DOHH2 (cell line): ENCODE results near the gene GABRG3.

Source experiments
- H3F3A ChIP-seq: fragments of 200-600 bp; sonication (generic), shearing (Covaris generic); 2 replicates; pipeline ENCODE4 v1.6.0; 2016; ENCODE audit warnings: antibody characterized with exemption, mild to moderate bottlenecking; ENCODE audit not compliant: control insufficient read depth, insufficient read depth
- H3K27ac ChIP-seq: fragments of 200-600 bp; sonication (generic); 2 replicates; pipeline ENCODE4 v1.5.1; 2014; ENCODE audit warnings: low read depth, mild to moderate bottlenecking, low read length, moderate library complexity
- H3K27me3 ChIP-seq: fragments of 200-600 bp; sonication (generic); 2 replicates; pipeline ENCODE4 v1.6.1; 2014; ENCODE audit warnings: mild to moderate bottlenecking, low read length, mixed read lengths; ENCODE audit not compliant: control insufficient read depth
- H3K36me3 ChIP-seq: fragments of 200-600 bp; sonication (generic); 2 replicates; pipeline ENCODE4 v1.6.1; 2014; ENCODE audit warnings: mild to moderate bottlenecking, low read length, moderate library complexity, mixed read lengths; ENCODE audit not compliant: control insufficient read depth
- H3K4me1 ChIP-seq: fragments of 200-600 bp; sonication (generic); 2 replicates; pipeline ENCODE4 v1.6.1; 2014; ENCODE audit warnings: mild to moderate bottlenecking, low read length, mixed read lengths; ENCODE audit not compliant: control insufficient read depth
- H3K4me2 ChIP-seq: fragments of 200-600 bp; sonication (generic); 2 replicates; pipeline ENCODE4 v1.6.0; 2014; ENCODE audit warnings: mild to moderate bottlenecking, low read length, moderate library complexity
- H3K4me3 ChIP-seq: fragments of 200-600 bp; sonication (generic); 2 replicates; pipeline ENCODE4 v1.5.1; 2014; ENCODE audit warnings: mild to moderate bottlenecking, low read length, mixed read lengths
- H3K79me2 ChIP-seq: fragments of 200-600 bp; sonication (generic); 2 replicates; pipeline ENCODE4 v1.6.1; 2014; ENCODE audit warnings: mild to moderate bottlenecking, low read length, mixed read lengths; ENCODE audit not compliant: control insufficient read depth
- H3K9me2 ChIP-seq: fragments of 200-600 bp; sonication (generic); replicated peaks from 2 replicates; pipeline ENCODE4 v1.6.1; 2014; ENCODE audit warnings: mild to moderate bottlenecking, low read length, mixed read lengths; ENCODE audit not compliant: control insufficient read depth
- H3K9me3 ChIP-seq: fragments of 200-600 bp; sonication (generic); 2 replicates; pipeline ENCODE4 v1.6.1; 2014; ENCODE audit warnings: antibody characterized with exemption, low read length, mixed read lengths; ENCODE audit not compliant: control insufficient read depth, insufficient read depth
- H4K20me1 ChIP-seq: fragments of 200-600 bp; sonication (generic); 2 replicates; pipeline ENCODE4 v1.6.0; 2014; ENCODE audit warnings: low read depth, mild to moderate bottlenecking, antibody characterized with exemption, low read length, moderate library complexity; ENCODE audit not compliant: control insufficient read depth, insufficient read depth
- EZH2phosphoT487 ChIP-seq: fragments of 200-600 bp; sonication (generic); IDR thresholded peaks from 2 replicates; pipeline ENCODE4 v1.6.1; 2017; ENCODE audit warnings: borderline replicate concordance, mild to moderate bottlenecking, antibody characterized with exemption, low read length, moderate library complexity, mixed read lengths
- TF ChIP-seq, protein P1 (sequence below): fragments of 200-600 bp; sonication (generic); IDR thresholded peaks from one replicate; pipeline ENCODE4 v1.5.1; 2014; ENCODE audit warnings: antibody characterized with exemption, mild to moderate bottlenecking, low read depth, low read length; ENCODE audit not compliant: poor library complexity, severe bottlenecking

The GABRG3 gene

DNA sequence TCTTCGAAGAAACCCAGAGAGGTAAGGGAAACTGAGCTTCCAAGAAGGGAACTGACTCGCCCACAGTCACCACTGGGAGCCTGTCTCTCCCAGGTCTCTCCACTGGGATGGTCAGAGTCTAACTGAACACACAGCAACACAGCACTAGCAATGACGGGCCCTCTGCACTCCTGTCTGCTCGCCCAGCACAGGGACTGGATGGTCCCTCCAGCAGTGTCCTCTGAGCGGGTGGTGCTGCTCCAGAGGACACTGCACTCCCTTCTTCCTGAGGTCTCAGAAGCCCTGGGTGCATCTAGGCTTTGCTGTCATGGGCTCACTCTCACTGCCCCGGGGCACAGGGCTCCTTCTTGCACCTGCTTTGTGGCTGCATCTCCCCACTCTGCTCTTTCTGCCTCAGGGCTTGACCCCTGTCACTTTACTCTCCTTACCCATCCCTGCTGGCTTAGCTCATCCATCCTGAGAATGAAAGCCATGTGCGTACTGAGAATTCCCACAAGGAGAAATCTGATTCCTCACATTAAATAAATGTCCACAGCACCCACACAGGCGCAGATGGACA, 356.6 kb downstream of the GABRG3 start:
- Histone ChIP-seq H3K9me3 (peaks cover 18% of the 10 kb centered on the region; the same call in 1 of the 2 replicates), H3K4me3 (no peak overlapping the region), H3K4me1 (no peaks in the 10 kb centered on the region), H4K20me1 (no peaks in the 10 kb centered on the region), H3K4me2 (no peak overlapping the region), H3K27ac (no peak overlapping the region), H3F3A (no peaks in the 10 kb centered on the region), H3K79me2 (no peaks in the 10 kb centered on the region), H3K36me3 (no peaks in the 10 kb centered on the region), H3K27me3 (no peaks in the 10 kb centered on the region), H3K9me2 (no peaks in the 10 kb centered on the region)
- no peak for TF ChIP-seq EZH2phosphoT487
- TF ChIP-seq, protein P1, sequence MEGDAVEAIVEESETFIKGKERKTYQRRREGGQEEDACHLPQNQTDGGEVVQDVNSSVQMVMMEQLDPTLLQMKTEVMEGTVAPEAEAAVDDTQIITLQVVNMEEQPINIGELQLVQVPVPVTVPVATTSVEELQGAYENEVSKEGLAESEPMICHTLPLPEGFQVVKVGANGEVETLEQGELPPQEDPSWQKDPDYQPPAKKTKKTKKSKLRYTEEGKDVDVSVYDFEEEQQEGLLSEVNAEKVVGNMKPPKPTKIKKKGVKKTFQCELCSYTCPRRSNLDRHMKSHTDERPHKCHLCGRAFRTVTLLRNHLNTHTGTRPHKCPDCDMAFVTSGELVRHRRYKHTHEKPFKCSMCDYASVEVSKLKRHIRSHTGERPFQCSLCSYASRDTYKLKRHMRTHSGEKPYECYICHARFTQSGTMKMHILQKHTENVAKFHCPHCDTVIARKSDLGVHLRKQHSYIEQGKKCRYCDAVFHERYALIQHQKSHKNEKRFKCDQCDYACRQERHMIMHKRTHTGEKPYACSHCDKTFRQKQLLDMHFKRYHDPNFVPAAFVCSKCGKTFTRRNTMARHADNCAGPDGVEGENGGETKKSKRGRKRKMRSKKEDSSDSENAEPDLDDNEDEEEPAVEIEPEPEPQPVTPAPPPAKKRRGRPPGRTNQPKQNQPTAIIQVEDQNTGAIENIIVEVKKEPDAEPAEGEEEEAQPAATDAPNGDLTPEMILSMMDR = no peak

DNA sequence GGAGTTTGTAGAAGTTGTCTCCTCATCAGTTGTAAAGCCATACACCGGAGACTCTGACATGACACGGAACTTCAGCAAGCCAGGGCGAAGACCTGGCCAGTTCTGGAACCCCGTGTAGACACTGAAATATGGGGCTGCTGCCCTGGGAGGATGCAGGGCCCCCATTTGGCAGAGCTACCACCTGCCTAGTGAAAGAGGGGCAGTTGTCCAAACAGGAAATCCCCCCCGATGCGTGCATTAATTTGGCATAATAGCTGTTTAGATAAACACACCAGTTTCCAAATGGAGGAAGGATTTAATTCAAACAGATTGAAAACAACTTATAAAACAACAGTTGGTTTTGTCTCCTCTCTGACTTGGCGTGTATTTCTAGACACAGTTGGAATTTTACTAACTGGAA, 357.2 kb downstream of the GABRG3 start:
- H3K9me3 ChIP-seq = peaks cover 18% of the 10 kb centered on the region; the same call in 1 of the 2 replicates

DNA sequence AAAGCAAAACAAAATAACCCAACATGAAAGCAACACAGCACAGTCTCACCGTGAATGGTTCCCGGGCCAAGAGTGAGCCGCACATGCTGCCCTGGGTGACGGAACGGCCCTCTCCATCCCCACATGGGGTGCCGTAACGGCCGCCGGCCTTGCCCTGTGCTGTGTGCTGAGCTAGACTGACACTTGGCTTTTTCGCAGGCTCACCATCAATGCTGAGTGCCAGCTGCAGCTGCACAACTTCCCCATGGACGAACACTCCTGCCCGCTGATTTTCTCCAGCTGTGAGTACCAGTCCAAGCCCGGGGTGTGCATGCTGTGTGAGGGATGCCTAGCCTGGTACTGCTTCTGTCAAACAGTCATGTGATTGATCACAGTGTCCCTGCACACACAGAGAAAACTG, 357.6 kb downstream of the GABRG3 start:
- Histone ChIP-seq H3K36me3 (no peaks in the 10 kb centered on the region), H3K79me2 (no peaks in the 10 kb centered on the region), H3K9me2 (no peaks in the 10 kb centered on the region), H3F3A (no peaks in the 10 kb centered on the region), H3K4me1 (no peaks in the 10 kb centered on the region), H4K20me1 (no peaks in the 10 kb centered on the region), H3K4me3 (no peak overlapping the region), H3K27me3 (no peaks in the 10 kb centered on the region), H3K27ac (no peak overlapping the region), H3K9me3 (peaks cover 18% of the 10 kb centered on the region; the same call in 1 of the 2 replicates), H3K4me2 (no peak overlapping the region)
- TF ChIP-seq EZH2phosphoT487 = no peak
- TF ChIP-seq, protein P1 = no peak

More for the DNA sequence above, 357.2 kb downstream of the GABRG3 start:
- no peaks in the 10 kb centered on the region for H3K9me2 ChIP-seq
- no peak overlapping the region for H3K27ac ChIP-seq
- H3K4me3 ChIP-seq = no peak overlapping the region
- no peaks in the 10 kb centered on the region for H4K20me1 ChIP-seq
- H3K36me3 ChIP-seq = no peaks in the 10 kb centered on the region
- no peaks in the 10 kb centered on the region for H3K27me3 ChIP-seq
- H3F3A ChIP-seq = no peaks in the 10 kb centered on the region
- H3K79me2 ChIP-seq = no peaks in the 10 kb centered on the region
- no peak overlapping the region for H3K4me2 ChIP-seq
- TF ChIP-seq, protein P1 = no peak
- TF ChIP-seq EZH2phosphoT487 = no peak
- no peaks in the 10 kb centered on the region for H3K4me1 ChIP-seq
